ENCODE measurements around the gene TEKT3. TPM values are rescaled to one million over a fixed set of nuclear protein-coding genes. Genes with fewer than 3 reads are reported as not detected.

TEKT3 gene
- total RNA-seq, 1 donor from 2014 or later, result not detected

DNA sequence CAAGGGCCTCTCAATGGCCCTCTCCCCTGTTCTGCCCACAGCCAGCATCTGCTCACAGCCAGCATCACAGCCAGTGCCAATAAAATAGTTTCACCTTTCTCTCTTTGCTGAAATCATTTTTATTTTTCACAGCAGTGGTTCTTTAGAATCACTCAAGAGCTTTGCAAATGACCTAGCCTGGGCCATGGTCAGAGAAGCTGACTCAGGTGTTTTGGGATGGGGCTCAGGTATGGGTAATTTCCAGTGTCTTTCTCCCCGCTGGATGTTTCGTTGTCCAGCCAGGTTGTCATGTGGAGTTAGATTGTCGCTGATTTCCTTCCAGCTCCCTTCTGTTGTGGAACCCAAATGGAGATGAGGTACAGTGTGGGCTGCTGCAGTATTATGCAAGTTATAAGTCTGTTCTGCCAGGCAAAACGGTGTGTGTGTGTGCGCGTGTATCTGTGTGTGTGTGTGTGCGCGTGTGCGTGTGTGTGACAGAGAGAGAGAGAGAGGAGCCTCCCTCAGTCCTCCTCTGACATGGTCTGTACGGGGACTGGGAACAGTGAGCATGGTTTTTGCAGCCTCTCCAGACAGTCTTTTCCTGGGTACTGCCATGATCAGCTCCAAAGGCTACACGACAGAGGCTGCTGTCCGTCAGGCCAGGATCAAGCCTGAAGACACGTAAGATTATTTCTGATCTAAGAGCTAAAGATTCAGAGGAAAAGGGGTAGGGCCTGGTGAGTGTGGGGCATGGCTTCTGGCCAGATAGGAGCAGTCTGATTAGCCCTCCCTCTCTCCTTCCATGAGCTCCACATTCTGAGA is 74.9 kb downstream of the TEKT3 start:
- no peaks in the 10 kb centered on the region for H3K4me1 Mint-ChIP-seq
- no peak overlapping the region for H3K4me3 Mint-ChIP-seq
- ChIA-PET POLR2A (no interaction called here), CTCF (no interaction called here)
- H3K9me3 Mint-ChIP-seq, result no peaks in the 10 kb centered on the region
- ATAC-seq (ENCODE audit: low read depth) (no peak), DNase-seq (no peak)
- intact Hi-C loops (cut with micrococcal nuclease), result no loop called here
- TF ChIP-seq, protein P1, sequence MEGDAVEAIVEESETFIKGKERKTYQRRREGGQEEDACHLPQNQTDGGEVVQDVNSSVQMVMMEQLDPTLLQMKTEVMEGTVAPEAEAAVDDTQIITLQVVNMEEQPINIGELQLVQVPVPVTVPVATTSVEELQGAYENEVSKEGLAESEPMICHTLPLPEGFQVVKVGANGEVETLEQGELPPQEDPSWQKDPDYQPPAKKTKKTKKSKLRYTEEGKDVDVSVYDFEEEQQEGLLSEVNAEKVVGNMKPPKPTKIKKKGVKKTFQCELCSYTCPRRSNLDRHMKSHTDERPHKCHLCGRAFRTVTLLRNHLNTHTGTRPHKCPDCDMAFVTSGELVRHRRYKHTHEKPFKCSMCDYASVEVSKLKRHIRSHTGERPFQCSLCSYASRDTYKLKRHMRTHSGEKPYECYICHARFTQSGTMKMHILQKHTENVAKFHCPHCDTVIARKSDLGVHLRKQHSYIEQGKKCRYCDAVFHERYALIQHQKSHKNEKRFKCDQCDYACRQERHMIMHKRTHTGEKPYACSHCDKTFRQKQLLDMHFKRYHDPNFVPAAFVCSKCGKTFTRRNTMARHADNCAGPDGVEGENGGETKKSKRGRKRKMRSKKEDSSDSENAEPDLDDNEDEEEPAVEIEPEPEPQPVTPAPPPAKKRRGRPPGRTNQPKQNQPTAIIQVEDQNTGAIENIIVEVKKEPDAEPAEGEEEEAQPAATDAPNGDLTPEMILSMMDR (IDR thresholded peaks at IDR 0.05), result no peak
- H3K36me3 Mint-ChIP-seq (ENCODE audit: low read depth), result no peaks in the 10 kb centered on the region
- peaks cover 33% of the 10 kb centered on the region for H3K27me3 Mint-ChIP-seq
- no peak overlapping the region for H3K27ac Mint-ChIP-seq

DNA sequence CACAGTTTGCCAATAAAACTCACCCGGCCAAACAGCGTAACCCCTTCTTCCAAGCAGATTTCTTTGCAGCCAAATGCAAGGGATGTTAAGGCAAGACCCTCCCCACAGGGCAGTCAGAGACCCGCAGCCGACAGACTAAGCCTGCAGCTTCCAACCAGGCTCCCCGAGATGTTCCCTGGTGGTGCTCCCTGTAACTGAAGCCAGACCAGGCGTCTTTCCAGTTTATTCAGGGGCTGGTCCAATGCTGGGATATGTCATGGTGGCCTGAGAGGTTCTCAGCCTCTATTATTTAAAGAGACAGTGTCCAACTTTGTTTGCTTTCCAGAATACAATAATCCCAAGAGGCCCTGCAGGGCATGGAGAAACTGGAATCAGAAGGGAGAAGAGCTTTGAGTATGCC is 76.3 kb downstream of the TEKT3 start, which contains the start of gene PMP22:
Gene PMP22 (minus strand): TSS at position 196 of the 400 bp plus-strand sequence. CDS start 4,599 bp downstream, outside the sequence.
- H3K36me3 Mint-ChIP-seq (ENCODE audit: low read depth), result no peaks in the 10 kb centered on the region
- no peak for ATAC-seq (ENCODE audit: low read depth)
- H3K4me1 Mint-ChIP-seq, result peaks cover 7% of the 10 kb centered on the region
- H3K27me3 Mint-ChIP-seq, result peaks cover 46% of the 10 kb centered on the region
- TF ChIP-seq, protein P1 (IDR thresholded peaks at IDR 0.05), result no peak
- POLR2A ChIA-PET, result no interaction called here
- H3K4me3 Mint-ChIP-seq, result no peak within 1 kb of the TSS
- H3K9me3 Mint-ChIP-seq, result no peaks in the 10 kb centered on the region
- DNase-seq, result no peak
- intact Hi-C loops (cut with micrococcal nuclease), result no loop called here
- CTCF ChIA-PET, result no interaction called here
- no peak within 1 kb of the TSS for H3K27ac Mint-ChIP-seq

DNA sequence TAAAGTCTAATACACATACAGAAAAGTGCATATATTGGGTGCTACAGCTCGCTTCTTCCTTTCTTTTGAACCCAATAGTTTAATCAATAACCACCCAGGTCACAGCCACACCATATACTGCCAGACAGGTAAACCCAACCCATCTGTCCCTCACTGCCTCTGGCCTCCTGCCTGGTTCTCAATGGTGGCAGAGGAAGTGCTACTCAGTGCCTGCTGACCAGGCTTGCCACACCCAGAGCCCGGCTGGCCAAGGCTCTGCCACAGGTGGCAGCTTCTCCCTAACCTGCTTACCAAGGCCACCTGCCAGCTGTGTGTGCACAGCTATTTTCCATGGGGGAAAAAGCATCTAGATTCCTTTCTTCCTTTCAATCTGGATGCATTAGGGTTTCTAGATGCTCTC is 76.9 kb downstream of the TEKT3 start:
- TF ChIP-seq, protein P1 (IDR thresholded peaks at IDR 0.05), result no peak
- Mint-ChIP-seq H3K4me3 (no peak overlapping the region), H3K4me1 (peaks cover 8% of the 10 kb centered on the region), H3K27me3 (peaks cover 47% of the 10 kb centered on the region), H3K9me3 (no peaks in the 10 kb centered on the region), H3K36me3 (ENCODE audit: low read depth) (no peaks in the 10 kb centered on the region), H3K27ac (no peak overlapping the region)
- ATAC-seq (ENCODE audit: low read depth), result no peak
- POLR2A ChIA-PET, result no interaction called here
- intact Hi-C loops (cut with micrococcal nuclease), result no loop called here
- no peak for DNase-seq
- CTCF ChIA-PET, result no interaction called here

DNA sequence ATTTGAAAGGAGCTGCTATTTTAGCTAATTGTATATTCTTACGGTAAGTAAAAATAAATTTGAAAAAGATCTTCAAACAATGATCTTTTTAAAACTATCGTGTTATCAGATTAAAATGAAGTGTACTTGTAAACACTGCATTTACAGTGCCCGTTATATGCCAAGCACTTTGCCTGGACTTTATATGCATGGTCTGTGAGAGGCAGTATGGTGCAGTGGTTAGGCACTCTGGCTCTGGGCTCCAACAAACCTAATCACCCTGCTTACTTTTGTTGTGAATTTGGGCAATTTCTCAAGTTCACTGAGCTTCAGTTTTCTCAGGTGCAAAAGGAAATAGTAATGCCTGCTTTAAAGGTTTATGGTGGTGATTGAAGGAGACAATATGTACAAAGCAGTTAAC is 77.7 kb downstream of the TEKT3 start:
- TF ChIP-seq, protein P1 (IDR thresholded peaks at IDR 0.05), result no peak
- H3K4me3 Mint-ChIP-seq, result no peak overlapping the region
- intact Hi-C loops (cut with micrococcal nuclease), result no loop called here
- peaks cover 8% of the 10 kb centered on the region for H3K4me1 Mint-ChIP-seq
- ATAC-seq (ENCODE audit: low read depth) (no peak), DNase-seq (no peak)
- H3K27ac Mint-ChIP-seq, result no peak overlapping the region
- POLR2A ChIA-PET, result no interaction called here
- CTCF ChIA-PET, result no interaction called here
- peaks cover 55% of the 10 kb centered on the region for H3K27me3 Mint-ChIP-seq
- no peaks in the 10 kb centered on the region for H3K9me3 Mint-ChIP-seq
- H3K36me3 Mint-ChIP-seq (ENCODE audit: low read depth), result no peaks in the 10 kb centered on the region

DNA sequence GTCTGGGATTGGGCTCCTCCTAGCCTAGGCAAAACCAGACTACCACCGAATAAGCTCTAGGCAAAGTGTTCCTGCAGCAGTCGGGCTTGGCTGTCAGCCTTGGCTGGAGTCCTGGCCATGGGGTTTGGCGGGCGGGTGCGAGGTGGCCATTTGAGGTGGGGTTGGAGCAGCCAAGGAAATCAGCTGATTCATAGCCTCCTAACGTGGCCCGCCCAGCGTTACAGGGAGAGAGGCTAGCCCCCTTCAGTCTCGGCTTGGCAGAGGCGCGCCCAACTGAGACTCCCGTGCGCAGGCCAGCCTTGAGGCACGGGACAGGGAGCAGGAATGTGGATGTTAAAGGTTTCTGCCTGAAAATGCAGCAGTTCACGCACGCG is 78.2 kb downstream of the TEKT3 start:
- ATAC-seq (ENCODE audit: low read depth) (no peak), DNase-seq (no peak)
- TF ChIP-seq, protein P1 (IDR thresholded peaks at IDR 0.05), result no peak
- POLR2A ChIA-PET, result no interaction called here
- intact Hi-C loops (cut with micrococcal nuclease), result no loop called here
- CTCF ChIA-PET, result no interaction called here
- no peak overlapping the region for H3K27ac Mint-ChIP-seq
- no peaks in the 10 kb centered on the region for H3K9me3 Mint-ChIP-seq
- no peak overlapping the region for H3K4me3 Mint-ChIP-seq
- no peaks in the 10 kb centered on the region for H3K36me3 Mint-ChIP-seq (ENCODE audit: low read depth)
- H3K4me1 Mint-ChIP-seq, result peaks cover 8% of the 10 kb centered on the region
- H3K27me3 Mint-ChIP-seq, result peaks cover 60% of the 10 kb centered on the region

Measured in activated B cell treated with CpG ODN at 0.5 μM for 24 hours (primary cell).